Neural crest cell (in vitro differentiated cells): Measurements from ENCODE around the gene NUDT17. TPM values are rescaled to one million over a fixed set of nuclear protein-coding genes. Genes with fewer than 3 reads are reported as not detected.

Experiments
- DNase-seq: peaks from one replicate; pipeline ENCODE4 v3.0.0; 2021; ENCODE audit warnings: low read depth, mixed read lengths, low spot score
- H3K27ac Mint-ChIP-seq: one replicate; pipeline ENCODE4 v1.8.0; 2021; ENCODE audit warnings: mild to moderate bottlenecking, mixed read lengths; ENCODE audit not compliant: unreplicated experiment
- H3K27me3 Mint-ChIP-seq: 2 replicates; pipeline ENCODE4 v1.8.0; 2021; ENCODE audit warnings: low read depth, mild to moderate bottlenecking, mixed read lengths
- H3K36me3 Mint-ChIP-seq: 2 replicates; pipeline ENCODE4 v1.8.0; 2021; ENCODE audit warnings: low read depth, mild to moderate bottlenecking, mixed read lengths
- H3K4me1 Mint-ChIP-seq: 2 replicates; pipeline ENCODE4 v1.8.0; 2021; ENCODE audit warnings: mixed read lengths
- H3K4me3 Mint-ChIP-seq: one replicate; pipeline ENCODE4 v1.8.0; 2021; ENCODE audit warnings: mild to moderate bottlenecking, mixed read lengths
- H3K9me3 Mint-ChIP-seq: 2 replicates; pipeline ENCODE4 v1.8.0; 2021; ENCODE audit warnings: mixed read lengths
- total RNA-seq: library from RNA; stranded (reverse); gene quantifications from 2 replicates; pipeline ENCODE4 v1.2.1, GENCODE V29; 2021
- TF ChIP-seq, protein P1 (sequence below): fragments of 200-600 bp; sonication (generic); conservative IDR thresholded peaks from 2 replicates; pipeline ENCODE4 v1.5.0; 2021; ENCODE audit warnings: antibody characterized with exemption, mild to moderate bottlenecking

NUDT17 gene
- total RNA-seq, 1 donor from 2014 or later, result 4.5 TPM

DNA sequence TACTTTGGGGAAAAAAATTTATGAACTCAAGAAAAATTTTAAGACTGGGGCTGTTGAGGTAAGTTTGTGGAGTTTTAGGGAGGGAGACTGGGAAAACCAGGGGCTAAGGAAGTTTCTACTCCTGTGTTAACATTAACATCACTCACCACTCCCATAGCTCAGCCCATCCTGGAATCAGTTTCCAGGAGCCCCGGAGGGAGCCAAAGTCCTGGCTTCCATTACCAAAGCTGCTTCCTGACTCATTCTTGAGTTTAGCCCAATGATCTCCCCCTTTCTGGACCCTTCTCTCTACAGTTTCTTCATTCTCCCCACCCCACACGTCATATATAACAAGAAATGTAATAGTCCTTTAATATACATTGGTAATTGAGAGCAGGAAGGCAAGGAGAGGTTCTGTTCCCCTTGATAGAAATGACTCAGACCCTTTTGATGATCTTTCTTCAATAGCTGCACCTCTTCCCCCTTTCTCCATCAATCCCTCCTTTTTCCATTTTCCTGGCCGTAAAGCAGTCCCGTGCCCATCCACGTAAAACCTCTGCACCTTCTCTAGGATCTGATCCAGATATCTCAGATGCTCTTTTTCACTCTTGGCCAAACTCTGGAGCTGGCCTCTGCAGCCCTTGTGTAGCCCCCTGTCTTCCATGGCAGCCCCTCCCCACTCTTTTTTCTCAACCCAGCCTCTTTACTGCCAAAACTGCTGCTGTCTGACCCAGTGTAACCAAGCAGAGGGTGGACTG is 18.0 kb downstream of the NUDT17 start:
- H3K4me3 Mint-ChIP-seq, result peak overlapping the region; percentile 41
- no peak for DNase-seq
- H3K27me3 Mint-ChIP-seq, result peaks cover 52% of the 10 kb centered on the region
- peaks cover under 1% of the 10 kb centered on the region for H3K4me1 Mint-ChIP-seq
- no peaks in the 10 kb centered on the region for H3K36me3 Mint-ChIP-seq
- TF ChIP-seq, protein P1, sequence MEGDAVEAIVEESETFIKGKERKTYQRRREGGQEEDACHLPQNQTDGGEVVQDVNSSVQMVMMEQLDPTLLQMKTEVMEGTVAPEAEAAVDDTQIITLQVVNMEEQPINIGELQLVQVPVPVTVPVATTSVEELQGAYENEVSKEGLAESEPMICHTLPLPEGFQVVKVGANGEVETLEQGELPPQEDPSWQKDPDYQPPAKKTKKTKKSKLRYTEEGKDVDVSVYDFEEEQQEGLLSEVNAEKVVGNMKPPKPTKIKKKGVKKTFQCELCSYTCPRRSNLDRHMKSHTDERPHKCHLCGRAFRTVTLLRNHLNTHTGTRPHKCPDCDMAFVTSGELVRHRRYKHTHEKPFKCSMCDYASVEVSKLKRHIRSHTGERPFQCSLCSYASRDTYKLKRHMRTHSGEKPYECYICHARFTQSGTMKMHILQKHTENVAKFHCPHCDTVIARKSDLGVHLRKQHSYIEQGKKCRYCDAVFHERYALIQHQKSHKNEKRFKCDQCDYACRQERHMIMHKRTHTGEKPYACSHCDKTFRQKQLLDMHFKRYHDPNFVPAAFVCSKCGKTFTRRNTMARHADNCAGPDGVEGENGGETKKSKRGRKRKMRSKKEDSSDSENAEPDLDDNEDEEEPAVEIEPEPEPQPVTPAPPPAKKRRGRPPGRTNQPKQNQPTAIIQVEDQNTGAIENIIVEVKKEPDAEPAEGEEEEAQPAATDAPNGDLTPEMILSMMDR, result no peak
- no peak overlapping the region for H3K27ac Mint-ChIP-seq
- H3K9me3 Mint-ChIP-seq, result no peaks in the 10 kb centered on the region

DNA sequence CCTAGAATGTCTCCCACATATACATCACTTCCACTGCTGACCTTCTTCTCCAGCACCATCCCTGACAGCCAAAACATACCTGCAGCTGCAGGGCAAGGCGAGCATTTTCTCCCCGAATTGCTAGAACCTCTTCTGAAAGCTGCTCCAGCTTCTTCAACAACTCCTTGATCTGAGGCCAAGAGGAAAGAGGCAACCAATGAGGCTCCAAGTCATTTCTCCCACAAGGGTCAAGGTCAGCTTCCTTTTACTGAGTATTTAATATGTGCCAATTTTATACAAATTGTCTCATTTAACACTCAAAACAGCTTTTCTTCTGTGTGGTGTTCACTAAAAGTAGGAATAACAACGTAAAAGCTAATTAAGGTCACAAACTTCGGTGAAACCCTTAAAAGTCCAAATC is 22.8 kb downstream of the NUDT17 start:
- Mint-ChIP-seq H3K9me3 (no peaks in the 10 kb centered on the region), H3K36me3 (no peaks in the 10 kb centered on the region), H3K27ac (peak overlapping the region; percentile 5), H3K27me3 (peaks cover 50% of the 10 kb centered on the region), H3K4me3 (peak overlapping the region; percentile 5), H3K4me1 (no peaks in the 10 kb centered on the region)
- TF ChIP-seq, protein P1, result no peak
- DNase-seq, result no peak

DNA sequence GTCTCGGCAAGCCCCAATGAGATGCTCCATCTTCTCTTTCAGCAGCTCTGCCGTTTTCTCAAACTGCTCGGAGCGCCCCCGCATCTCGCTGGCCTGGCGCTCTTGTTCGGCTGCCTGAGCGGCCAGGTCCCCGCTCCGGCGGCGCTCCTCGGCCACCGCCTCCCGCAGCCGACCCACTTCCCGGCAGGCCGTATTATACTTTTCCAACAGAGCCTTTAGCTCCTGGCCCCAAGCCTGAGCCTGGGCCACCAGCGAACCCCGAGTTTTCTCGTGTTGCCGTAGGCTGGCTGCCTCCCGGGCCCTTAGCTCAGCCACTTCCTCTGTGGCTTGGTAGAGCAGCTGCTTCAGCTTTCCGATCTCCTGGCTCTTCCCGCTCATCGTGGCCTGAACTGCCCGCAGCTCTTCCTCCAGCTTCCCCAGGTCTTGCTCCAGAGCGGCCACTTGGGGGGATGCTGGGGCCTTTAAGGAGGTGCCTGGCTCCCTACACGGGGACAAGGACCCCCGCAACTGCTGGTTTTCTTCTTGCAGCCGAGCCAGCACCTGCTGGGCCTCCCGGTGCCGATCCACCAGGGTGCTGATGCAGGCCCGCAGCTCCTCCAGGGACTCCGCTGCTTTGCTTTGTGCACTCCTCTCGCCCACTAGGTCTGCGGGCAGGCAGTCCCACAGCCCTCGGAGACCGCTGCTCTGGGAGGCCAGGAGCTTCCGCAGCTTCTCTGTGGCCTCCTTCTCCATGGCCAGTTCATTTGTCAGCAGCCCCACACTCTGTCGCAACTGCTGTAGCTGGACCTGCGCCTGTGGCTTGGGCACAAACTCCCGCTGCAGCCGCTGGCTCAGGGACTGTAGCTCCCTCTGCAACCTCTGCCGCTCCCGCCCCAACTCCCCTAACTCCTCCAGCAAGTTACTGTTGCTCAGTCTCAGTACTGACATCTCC is 26.8 kb downstream of the NUDT17 start:
- no peaks in the 10 kb centered on the region for H3K9me3 Mint-ChIP-seq
- peaks cover 28% of the 10 kb centered on the region for H3K27me3 Mint-ChIP-seq
- no peaks in the 10 kb centered on the region for H3K36me3 Mint-ChIP-seq
- no peak overlapping the region for H3K4me3 Mint-ChIP-seq
- no peaks in the 10 kb centered on the region for H3K4me1 Mint-ChIP-seq
- no peak for DNase-seq
- TF ChIP-seq, protein P1, result no peak
- H3K27ac Mint-ChIP-seq, result no peak overlapping the region

DNA sequence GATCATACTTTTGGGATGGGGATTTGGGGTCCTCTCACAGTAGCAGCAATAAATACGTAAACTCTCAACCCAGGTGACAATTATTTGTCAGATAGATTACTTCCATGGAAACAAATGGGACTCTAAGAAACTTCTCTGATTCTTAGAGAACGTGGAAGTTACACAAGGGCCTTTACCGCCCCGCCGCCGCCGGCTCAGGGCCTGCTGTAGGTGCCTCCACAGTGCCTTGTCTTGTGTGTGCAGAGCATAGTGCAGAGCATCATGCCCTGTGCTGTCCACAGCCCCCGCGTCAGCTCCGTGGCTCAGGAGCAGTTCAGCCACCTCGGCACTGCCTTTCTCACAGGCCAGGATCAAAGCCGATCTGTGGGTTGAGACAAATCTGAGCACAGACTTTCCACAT is 29.2 kb downstream of the NUDT17 start:
- H3K4me3 Mint-ChIP-seq, result no peak overlapping the region
- no peaks in the 10 kb centered on the region for H3K36me3 Mint-ChIP-seq
- no peak overlapping the region for H3K27ac Mint-ChIP-seq
- TF ChIP-seq, protein P1, result no peak
- no peaks in the 10 kb centered on the region for H3K9me3 Mint-ChIP-seq
- no peaks in the 10 kb centered on the region for H3K4me1 Mint-ChIP-seq
- peaks cover 28% of the 10 kb centered on the region for H3K27me3 Mint-ChIP-seq
- no peak for DNase-seq

DNA sequence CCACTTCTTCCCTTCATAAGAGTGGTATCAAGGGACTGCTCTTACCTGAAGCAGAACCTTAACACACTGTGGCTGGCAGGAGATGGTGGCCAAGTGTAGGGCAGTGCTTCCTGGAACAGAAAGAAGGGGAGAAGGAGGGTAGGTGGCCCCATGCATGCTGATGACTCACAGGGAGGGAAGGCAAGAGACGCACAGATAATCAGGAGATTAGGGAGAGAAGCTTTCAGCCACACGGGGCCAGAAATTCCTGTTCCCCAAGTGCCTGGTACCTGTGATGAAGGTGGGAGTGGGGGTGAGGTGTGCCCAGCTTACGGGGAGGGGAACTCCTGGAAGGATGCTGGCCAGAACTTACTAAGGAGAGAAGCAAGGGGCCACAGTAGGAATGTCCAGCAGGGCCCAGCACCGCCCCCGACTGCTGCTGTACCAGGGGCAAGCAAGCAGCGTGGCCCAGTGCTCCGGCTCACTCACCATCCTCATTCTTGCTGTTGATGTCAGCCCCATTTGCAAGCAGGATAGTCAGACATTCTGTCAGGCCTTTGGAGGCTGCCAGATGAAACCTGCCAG is 32.6 kb downstream of the NUDT17 start:
- TF ChIP-seq, protein P1, result no peak

More for the DNA sequence above, 32.6 kb downstream of the NUDT17 start:
- H3K27me3 Mint-ChIP-seq, result peaks cover 50% of the 10 kb centered on the region
- H3K27ac Mint-ChIP-seq, result no peak overlapping the region
- no peak for DNase-seq
- H3K4me1 Mint-ChIP-seq, result no peaks in the 10 kb centered on the region
- H3K9me3 Mint-ChIP-seq, result no peaks in the 10 kb centered on the region
- H3K36me3 Mint-ChIP-seq, result no peaks in the 10 kb centered on the region
- no peak overlapping the region for H3K4me3 Mint-ChIP-seq
